ENCODE data around the gene MAP3K10.
"Not testable (repeated sequence)": the region's sequence is repeated elsewhere in the genome, so short reads cannot be mapped to it uniquely, and the experiment has no call there.

The MAP3K10 gene

DNA sequence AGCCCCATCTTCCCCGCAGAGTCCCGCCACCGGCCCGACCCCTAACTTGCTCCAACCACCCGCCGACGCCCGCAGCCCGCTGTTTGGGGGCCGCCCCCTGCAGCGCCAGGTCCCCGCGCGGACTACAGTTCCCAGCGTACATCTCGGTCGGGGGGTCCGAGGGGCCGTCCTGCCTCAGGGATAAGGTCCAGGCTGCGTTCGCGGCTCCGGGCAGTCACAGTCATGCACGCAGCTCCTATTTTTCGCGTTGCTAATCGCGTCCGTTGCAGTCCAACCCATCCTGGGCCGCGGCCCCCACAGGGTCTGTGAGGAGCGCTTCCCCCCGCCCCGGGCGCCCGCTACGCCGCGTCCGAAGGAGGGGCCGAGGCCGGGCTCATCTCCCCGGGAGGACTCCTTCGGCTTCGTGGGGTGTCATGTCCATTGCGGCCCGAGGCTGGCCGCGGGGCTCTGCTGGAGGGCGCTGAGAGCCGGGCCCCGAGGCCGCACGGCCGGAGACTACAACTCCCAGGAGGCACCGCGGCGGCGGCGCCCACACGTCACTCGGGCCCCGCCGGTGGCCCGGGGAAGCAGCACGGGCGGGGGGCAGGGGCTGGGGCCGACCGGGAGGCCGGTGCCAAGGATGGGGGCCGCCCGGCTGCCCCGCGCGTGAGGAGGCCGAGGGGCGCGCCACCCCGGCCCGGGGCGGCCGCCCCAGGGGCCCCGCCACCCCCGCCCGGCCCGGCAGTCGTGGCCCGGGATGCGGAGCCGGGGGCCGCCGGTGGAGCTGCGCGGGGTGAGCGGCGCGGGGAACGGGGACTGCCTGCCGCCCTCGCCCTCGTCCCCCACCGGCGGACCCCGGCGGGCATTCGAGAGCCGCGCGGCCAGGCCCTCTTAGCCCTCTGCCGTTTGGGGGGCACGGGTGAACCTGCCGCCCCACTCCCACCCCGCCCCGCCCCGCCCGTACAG, at the start of gene MAP3K10:
Gene MAP3K10, plus strand, starts transcription at position 536 of the 945 bp plus-strand sequence. CDS start 606 bp downstream, outside the sequence.
- peak; percentile 84 for DNase-seq (ENCODE audit: low spot score)

- DNase-seq (ENCODE audit: low spot score): no peak
These were observed 49.7 kb upstream of the MAP3K10 start for GRCh38 chr19:40141551-40141950.

DNA sequence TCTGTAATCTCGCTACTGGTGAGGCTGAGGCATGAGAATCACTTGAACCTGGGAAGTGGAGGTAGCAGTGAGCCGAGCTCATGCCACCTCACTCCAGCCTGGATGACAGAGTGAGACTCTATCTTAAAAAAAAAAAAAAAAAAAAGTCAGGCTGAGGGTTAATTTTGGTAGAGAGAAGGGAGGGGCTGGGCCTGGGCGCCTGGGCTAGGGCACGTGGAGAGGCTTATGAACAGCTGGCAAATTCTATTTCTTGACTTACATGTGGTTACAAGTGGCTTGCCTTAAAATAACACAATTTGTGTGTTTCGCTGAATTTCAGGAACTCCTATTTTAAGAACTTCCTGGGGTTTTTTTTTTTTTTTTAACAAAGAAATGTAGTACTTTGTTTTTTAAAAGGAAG, 47.6 kb upstream of the MAP3K10 start:
- no peak for DNase-seq (ENCODE audit: low spot score)

- no peak for DNase-seq (ENCODE audit: low spot score)
These were observed 47.1 kb upstream of the MAP3K10 start for GRCh38 chr19:40144151-40144550.

GRCh38 chr19:40144947-40145748, 46.1 kb upstream of the MAP3K10 start:
- no peak for DNase-seq (ENCODE audit: low spot score)

- not testable (repeated sequence) for DNase-seq (ENCODE audit: low spot score)
These were observed 45.5 kb upstream of the MAP3K10 start for GRCh38 chr19:40145749-40146029.

DNA sequence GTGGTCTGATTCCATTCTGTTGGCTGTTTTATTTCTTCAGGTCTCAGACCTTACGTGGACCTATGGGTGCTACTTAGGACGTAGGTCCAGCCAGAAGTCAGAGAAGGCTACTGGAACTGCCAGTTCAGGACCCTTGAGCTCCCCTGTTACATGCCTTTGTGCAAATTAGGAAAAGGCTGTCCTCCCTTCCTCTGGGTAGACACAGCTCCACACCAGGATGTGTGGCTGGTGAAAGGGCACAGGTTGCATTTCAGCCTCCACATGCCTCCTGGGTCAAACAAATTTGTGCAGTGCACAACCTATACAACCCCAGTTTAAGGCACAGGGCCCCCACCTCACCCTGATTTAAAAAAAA, 43.9 kb upstream of the MAP3K10 start:
- no peak for DNase-seq (ENCODE audit: low spot score)

DNA sequence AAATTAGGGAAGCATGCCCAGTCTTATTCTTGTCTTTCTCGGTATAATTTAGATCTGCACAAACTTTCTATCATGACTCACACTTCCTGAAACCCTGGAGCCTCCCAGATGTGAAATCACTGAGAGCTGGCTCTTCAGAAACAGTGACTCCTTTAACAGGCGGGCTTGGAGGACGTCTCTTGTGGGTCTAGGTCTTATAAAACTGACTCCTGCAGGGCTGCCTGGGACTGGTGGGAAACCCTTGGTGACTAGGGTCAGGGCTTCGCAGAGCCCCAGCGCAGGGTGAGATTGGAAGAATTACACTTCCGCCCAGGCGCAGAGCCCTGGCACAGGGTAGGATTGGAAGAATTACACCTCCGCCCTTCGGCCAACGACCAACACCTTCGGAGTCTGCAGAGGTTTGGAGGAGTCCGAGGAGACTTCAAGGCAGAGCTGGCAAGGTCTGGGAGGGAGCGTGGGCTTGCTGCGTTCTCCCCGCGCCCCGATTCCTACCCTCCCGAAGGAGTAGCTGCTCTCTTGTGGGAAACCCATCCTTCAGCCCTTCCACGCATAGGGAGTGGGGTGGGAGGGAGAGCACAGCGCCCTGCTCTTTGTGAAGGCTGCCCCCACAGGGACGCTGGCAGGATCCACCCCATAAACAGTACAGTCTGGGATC, 43.4 kb upstream of the MAP3K10 start:
- DNase-seq (ENCODE audit: low spot score): no peak

DNA sequence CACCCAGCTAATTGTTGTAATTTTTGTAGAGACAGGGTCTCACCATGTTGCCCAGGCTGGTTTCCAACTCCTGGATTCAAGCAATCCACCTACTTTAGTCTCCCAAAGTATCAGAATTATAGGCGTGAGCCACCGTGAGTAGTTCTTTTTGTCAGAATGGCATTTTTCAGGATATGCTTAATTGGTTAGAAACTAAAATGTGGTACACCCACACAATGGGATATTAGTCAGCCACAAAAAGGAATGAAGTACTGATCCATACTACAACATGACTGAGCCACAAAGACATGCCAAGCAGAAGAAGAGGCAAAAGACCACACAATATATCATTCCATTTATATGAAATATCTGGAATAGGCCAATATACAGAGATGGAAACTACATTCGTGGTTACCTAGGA, 41.7 kb upstream of the MAP3K10 start:
- no peak for DNase-seq (ENCODE audit: low spot score)

GRCh38 chr19:40150170-40150569, 41.1 kb upstream of the MAP3K10 start:
- no peak for DNase-seq (ENCODE audit: low spot score)

DNA sequence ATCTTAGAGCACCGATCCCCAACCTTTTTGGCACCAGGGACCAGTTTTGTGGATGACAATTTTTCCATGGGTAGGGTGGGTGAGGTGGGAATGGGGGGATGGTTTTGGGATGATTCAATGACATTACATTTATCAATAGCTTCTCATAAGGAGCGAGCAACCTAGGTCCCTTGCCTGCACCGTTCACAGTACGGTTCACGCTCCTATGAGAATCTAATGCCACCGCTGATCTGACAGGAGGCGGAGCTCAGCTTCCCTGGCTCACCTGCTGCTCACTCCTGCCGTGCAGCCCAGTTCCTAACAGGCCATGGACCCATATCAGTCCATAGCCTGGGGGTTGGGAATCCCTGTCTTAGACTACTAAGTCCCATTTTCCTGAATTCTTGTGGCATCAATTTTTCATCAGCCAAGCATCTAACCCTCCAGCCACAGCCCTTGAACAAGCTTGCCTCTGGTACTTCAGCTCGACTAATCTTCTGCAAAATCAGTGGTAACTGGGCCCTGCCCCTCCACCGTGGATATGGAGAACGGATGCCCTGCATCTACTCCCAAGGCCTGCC, 37.0 kb upstream of the MAP3K10 start:
- no peak for DNase-seq (ENCODE audit: low spot score)

DNA sequence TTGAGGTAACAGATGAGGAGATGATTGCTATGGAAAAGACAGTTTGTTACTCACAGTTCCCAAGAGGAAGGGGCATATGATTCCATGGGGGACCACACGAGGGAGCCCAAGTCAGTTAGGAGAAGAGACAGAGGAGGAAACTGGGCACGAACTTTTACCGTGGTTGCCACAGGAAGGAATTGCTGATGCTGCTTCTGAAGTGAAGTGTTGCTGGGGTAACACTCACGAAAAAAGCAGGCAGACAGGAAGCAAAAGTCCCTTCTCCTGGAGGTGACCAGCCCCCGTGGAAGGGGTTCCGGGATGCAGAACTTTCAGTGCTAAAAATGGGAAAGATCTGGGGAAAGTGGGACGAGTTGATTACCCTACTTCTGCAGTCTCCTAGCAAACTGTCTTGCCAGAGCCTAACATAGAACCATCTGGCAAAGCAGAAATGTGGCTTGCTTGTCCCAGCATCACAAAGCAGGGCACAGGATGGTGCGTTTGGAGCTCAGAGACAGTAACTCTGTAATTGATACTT, 35.4 kb upstream of the MAP3K10 start:
- DNase-seq (ENCODE audit: low spot score): no peak

- no peak for DNase-seq (ENCODE audit: low spot score)
These were observed 34.2 kb upstream of the MAP3K10 start for GRCh38 chr19:40157059-40157458.

GRCh38 chr19:40159744-40160143, 31.5 kb upstream of the MAP3K10 start:
- no peak for DNase-seq (ENCODE audit: low spot score)

GRCh38 chr19:40162104-40162503, 29.1 kb upstream of the MAP3K10 start:
- DNase-seq (ENCODE audit: low spot score): no peak

GRCh38 chr19:40163541-40164129, 27.6 kb upstream of the MAP3K10 start:
- no peak for DNase-seq (ENCODE audit: low spot score)

DNA sequence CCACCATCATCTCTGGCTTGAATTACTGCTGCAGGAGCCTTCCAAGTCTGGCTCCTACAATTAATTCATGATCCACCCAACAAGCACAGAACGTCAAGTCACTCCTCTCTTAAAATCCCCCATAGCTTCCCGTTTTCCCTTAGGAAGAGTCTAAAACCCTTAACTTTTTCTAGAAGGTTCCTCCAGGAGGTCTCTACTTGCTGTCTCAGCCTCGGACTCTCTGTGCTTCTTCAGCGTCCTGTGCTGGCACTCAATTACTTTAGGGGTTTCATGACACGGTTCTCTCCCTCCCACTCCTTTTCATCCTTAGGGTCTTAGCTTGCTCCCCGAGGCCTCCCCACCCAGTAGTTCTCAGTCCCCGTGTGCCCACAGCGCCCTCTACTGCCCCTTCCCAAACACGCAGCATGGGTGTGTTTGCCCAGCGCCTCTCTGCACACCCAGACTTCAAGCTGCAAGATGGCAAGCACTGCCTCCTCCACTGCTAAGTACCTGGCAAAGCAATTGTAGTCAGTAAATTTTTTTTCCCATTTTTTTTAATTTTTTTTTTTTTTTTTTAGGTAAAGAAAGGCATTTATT, 25.8 kb upstream of the MAP3K10 start:
- no peak for DNase-seq (ENCODE audit: low spot score)

DNA sequence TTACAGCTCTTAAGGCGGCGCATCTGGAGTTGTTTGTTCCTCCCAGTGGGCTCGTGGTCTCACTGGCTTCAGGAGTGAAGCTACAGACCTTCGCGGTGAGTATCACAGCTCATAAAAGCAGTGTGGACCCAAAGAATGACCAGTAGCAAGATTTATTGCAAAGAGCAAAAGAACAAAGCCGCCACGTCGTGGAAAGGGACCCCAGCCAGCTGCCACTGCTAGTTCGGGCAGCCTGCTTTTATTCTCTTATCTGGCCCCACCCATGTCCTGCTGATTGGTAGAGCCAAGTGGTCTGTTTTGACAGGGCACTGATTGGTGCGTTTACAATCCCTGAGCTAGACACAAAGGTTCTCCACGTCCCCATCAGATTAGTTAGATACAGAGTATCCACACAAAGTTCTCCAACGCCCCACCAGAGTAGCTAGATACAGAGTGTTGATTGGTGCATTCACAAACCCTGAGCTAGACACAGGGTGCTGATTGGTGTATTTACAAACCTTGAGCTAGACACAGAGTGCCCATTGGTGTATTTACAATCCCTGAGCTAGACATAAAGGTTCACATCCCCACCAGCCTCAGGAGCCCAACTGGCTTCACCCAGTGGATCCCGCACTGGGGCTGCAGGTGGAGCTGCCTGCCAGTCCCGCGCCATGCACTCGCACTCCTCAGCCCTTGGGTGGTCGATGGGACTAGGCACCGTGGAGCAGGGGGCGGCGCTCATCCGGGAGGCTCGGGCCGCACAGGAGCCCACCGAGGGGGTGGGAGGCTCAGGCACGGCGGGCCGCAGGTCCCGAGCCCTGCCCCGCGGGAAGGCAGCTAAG, 21.5 kb upstream of the MAP3K10 start:
- not testable (repeated sequence) for DNase-seq (ENCODE audit: low spot score)

DNA sequence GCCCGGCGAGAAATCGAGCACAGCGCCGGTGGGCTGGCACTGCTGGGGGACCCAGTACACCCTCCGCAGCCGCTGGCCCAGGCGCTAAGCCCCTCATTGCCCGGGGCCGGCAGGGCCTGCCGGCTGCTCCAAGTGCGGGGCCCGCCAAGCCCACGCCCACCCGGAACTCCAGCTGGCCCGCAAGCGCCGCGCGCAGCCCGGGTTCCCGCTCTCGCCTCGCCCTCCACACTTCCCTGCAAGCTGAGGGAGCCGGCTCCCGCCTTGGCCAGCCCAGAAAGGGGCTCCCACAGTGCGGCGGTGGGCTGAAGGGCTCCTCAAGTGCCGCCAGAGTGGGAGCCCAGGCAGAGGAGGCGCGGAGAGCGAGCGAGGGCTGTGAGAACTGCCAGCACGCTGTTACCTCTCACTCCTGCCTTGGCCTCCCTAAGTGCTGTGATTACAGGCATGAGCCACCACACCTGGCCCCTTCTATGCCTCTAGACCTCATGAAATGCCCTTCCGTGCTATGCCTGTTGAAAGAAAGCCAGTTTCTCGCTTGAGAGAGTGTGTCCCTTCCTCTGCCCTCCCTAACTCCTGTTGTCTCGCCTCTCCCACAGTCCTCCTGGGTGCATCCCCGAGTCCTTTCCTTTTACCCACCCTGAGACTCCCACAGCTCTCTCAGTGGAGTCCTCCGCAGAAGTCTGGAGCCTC, 20.8 kb upstream of the MAP3K10 start:
- not testable (repeated sequence) for DNase-seq (ENCODE audit: low spot score)

GRCh38 chr19:40171293-40171692, 19.9 kb upstream of the MAP3K10 start:
- DNase-seq (ENCODE audit: low spot score): not testable (repeated sequence)
